ENCODE measurements around the gene KRT78.

KRT78 gene

GRCh38 chr12:52827499-52828090 lies 21.2 kb downstream of the KRT78 start:
- no peak overlapping the region for H3K27ac ChIP-seq (ENCODE audit: low read depth, low read length)
- H3K79me2 ChIP-seq (ENCODE audit: control insufficient read depth, low read length), result no peaks in the 10 kb centered on the region
- no peaks in the 10 kb centered on the region for H3F3A ChIP-seq (ENCODE audit: control insufficient read depth, insufficient read depth)
- H3K4me3 ChIP-seq (ENCODE audit: low read length), result no peak overlapping the region
- H3K9me2 ChIP-seq (replicated peaks; ENCODE audit: control insufficient read depth, low read length), result no peaks in the 10 kb centered on the region
- peaks cover 4% of the 10 kb centered on the region for H3K27me3 ChIP-seq (ENCODE audit: control insufficient read depth, low read length)
- TF ChIP-seq CTCF (IDR thresholded peaks at IDR 0.05; ENCODE audit: low read depth, low read length, poor library complexity, severe bottlenecking), result no peak
- no peak for TF ChIP-seq EZH2phosphoT487 (IDR thresholded peaks at IDR 0.05; ENCODE audit: borderline replicate concordance, low read length)
- H4K20me1 ChIP-seq (ENCODE audit: control insufficient read depth, insufficient read depth, low read depth, low read length), result no peaks in the 10 kb centered on the region
- no peaks in the 10 kb centered on the region for H3K9me3 ChIP-seq (ENCODE audit: control insufficient read depth, insufficient read depth, low read length)
- H3K4me2 ChIP-seq (ENCODE audit: low read length), result no peak overlapping the region
- no peaks in the 10 kb centered on the region for H3K36me3 ChIP-seq (ENCODE audit: control insufficient read depth, low read length)
- no peaks in the 10 kb centered on the region for H3K4me1 ChIP-seq (ENCODE audit: control insufficient read depth, low read length)

GRCh38 chr12:52826611-52827498 lies 21.9 kb downstream of the KRT78 start:
- H3K27ac ChIP-seq (ENCODE audit: low read depth, low read length), result no peak overlapping the region
- no peak for TF ChIP-seq CTCF (IDR thresholded peaks at IDR 0.05; ENCODE audit: low read depth, low read length, poor library complexity, severe bottlenecking)
- TF ChIP-seq EZH2phosphoT487 (IDR thresholded peaks at IDR 0.05; ENCODE audit: borderline replicate concordance, low read length), result no peak
- H3K9me3 ChIP-seq (ENCODE audit: control insufficient read depth, insufficient read depth, low read length), result no peaks in the 10 kb centered on the region
- H3K4me2 ChIP-seq (ENCODE audit: low read length), result no peak overlapping the region
- no peaks in the 10 kb centered on the region for H3K79me2 ChIP-seq (ENCODE audit: control insufficient read depth, low read length)
- no peaks in the 10 kb centered on the region for H3K4me1 ChIP-seq (ENCODE audit: control insufficient read depth, low read length)
- H3K27me3 ChIP-seq (ENCODE audit: control insufficient read depth, low read length), result peaks cover 4% of the 10 kb centered on the region
- H4K20me1 ChIP-seq (ENCODE audit: control insufficient read depth, insufficient read depth, low read depth, low read length), result no peaks in the 10 kb centered on the region
- H3K36me3 ChIP-seq (ENCODE audit: control insufficient read depth, low read length), result no peaks in the 10 kb centered on the region
- H3F3A ChIP-seq (ENCODE audit: control insufficient read depth, insufficient read depth), result no peaks in the 10 kb centered on the region
- H3K4me3 ChIP-seq (ENCODE audit: low read length), result no peak overlapping the region
- H3K9me2 ChIP-seq (replicated peaks; ENCODE audit: control insufficient read depth, low read length), result no peaks in the 10 kb centered on the region

- Histone ChIP-seq H3K27ac (ENCODE audit: low read depth, low read length) (no peak overlapping the region), H3K27me3 (ENCODE audit: control insufficient read depth, low read length) (peaks cover 4% of the 10 kb centered on the region)
- TF ChIP-seq CTCF (IDR thresholded peaks at IDR 0.05; ENCODE audit: low read depth, low read length, poor library complexity, severe bottlenecking) (no peak), EZH2phosphoT487 (IDR thresholded peaks at IDR 0.05; ENCODE audit: borderline replicate concordance, low read length) (no peak)
Measured at GRCh38 chr12:52825961-52826360, 22.8 kb downstream of the KRT78 start.

More at GRCh38 chr12:52825961-52826360, 22.8 kb downstream of the KRT78 start:
- no peaks in the 10 kb centered on the region for H3K9me2 ChIP-seq (replicated peaks; ENCODE audit: control insufficient read depth, low read length)
- H4K20me1 ChIP-seq (ENCODE audit: control insufficient read depth, insufficient read depth, low read depth, low read length), result no peaks in the 10 kb centered on the region
- no peaks in the 10 kb centered on the region for H3K4me1 ChIP-seq (ENCODE audit: control insufficient read depth, low read length)
- no peak overlapping the region for H3K4me2 ChIP-seq (ENCODE audit: low read length)
- no peaks in the 10 kb centered on the region for H3K9me3 ChIP-seq (ENCODE audit: control insufficient read depth, insufficient read depth, low read length)
- H3K36me3 ChIP-seq (ENCODE audit: control insufficient read depth, low read length), result no peaks in the 10 kb centered on the region
- H3K4me3 ChIP-seq (ENCODE audit: low read length), result no peak overlapping the region
- H3K79me2 ChIP-seq (ENCODE audit: control insufficient read depth, low read length), result no peaks in the 10 kb centered on the region
- H3F3A ChIP-seq (ENCODE audit: control insufficient read depth, insufficient read depth), result no peaks in the 10 kb centered on the region
